Measurements from ENCODE around the gene CSNK2B.
"Not testable (repeated sequence)": the region's sequence is repeated elsewhere in the genome, so short reads cannot be mapped to it uniquely, and the experiment has no call there.

The CSNK2B gene

GRCh38 chr6:31708224-31708623, 42.3 kb downstream of the CSNK2B start:
- no peak for DNase-seq (ENCODE audit: low read depth, low spot score)
- no peak overlapping the region for H3K27ac ChIP-seq

GRCh38 chr6:31709157-31709556, 43.3 kb downstream of the CSNK2B start:
- not testable (repeated sequence) for DNase-seq (ENCODE audit: low read depth, low spot score); H3K27ac ChIP-seq

DNA sequence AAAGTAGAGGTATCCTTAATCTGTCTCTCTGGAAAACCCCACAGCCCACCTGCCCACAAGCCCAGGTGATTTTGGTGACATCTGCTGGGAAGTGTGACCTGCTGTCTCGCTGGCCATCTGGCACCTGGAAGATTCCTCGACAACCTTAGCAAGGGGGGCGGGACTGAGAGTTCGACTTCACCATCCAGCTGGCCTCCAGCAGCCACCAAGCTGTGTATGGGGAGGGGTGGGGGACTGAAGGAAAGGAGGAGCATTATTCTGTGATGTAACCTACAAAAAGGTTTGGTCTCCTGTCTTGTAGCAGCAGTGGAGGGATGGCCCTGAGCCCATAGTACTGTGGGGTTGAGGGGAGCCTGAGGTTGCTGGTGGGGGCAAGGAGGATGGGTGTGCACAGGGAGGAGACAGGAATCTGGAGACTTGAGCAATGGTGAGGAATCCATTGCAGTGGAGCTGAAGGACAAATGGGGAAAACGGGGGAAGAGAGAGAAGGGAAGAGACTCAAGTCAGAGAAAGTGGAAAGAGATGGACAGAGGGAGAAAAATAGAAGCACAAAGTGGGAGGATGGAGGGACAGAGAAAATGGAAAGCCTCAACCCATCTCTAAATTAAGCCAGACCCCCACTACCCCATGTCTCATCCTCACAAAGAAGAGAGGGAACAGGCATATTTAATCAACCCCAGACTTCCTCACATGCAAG, 44.8 kb downstream of the CSNK2B start:
- no peak overlapping the region for H3K27ac ChIP-seq
- DNase-seq (ENCODE audit: low read depth, low spot score), result no peak

GRCh38 chr6:31711233-31711632, 45.4 kb downstream of the CSNK2B start:
- no peak overlapping the region for H3K27ac ChIP-seq
- DNase-seq (ENCODE audit: low read depth, low spot score), result no peak

DNA sequence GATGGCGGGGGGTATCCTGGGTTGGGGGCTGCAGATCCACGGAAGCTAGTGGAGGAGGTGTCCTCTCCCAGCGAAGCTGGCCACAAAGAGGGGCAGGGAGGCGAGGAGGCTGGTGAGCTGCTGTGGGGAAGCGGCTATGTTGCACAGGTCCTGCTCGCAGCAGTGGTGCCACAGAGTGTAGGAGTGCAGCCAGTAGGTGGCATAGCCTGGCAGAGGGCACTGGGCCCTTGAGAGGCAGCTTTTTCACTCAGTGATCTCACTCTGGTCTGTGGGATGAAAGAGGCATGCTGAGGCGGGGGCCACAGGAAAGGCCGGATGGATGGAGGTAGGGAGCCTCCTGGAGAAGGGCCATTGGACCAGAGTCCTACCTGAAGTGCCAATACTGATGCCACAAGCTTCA, 46.4 kb downstream of the CSNK2B start:
- no peak overlapping the region for H3K27ac ChIP-seq
- no peak for DNase-seq (ENCODE audit: low read depth, low spot score)

DNA sequence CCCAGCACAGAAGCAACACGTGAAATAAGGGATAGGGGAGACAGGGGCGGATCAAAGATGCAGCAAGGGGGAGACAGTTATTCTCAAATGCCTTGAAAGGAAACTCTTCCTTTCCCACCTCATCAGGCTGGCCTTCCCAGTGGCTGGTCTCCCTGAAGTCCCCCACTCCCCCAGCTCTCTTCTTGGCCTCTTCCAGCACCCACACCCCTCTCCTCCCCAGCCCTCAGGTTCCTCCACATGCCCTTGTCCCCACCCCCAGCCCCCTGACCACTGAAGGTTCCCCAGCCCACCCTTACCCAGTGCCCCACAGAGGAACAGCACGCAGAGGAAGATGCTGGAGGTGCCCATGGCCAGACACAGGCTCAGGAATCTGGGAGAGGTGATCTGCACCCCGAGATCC, 47.6 kb downstream of the CSNK2B start:
- no peak for DNase-seq (ENCODE audit: low read depth, low spot score)
- H3K27ac ChIP-seq, result no peak overlapping the region

DNA sequence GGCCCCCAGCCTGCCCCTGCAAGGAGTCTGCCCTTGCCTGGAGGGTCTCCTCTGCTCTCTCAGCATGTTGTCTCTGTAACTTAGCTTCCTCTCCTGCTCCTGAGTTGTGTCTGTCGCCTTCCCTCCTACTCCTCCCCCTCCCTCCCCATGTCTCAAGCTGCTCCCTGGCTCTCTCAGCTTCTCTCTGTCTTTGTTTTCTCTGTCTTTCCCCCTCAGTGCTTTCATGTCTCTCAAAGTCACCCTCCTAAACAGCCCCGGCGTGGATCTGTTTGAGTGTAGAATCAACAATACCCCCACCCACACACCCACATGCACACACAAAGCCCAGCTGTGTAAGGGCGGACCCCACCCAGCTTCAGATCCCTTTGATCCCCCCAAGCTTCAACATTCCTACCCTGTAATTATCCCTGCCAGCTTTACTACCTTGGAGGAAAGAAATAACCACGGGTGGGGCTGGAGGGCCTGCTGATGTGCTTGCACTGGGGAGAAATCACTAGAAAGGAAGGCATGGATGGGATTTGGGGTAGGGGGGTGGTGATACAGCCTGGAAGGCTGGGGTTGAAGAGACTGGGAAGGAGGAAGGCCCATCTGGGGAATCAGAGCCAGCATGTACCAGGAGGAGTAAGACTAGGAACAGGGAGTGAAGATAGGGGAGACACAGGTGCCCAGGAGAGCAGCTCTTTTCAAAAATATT, 48.3 kb downstream of the CSNK2B start:
- H3K27ac ChIP-seq, result no peak overlapping the region
- no peak for DNase-seq (ENCODE audit: low read depth, low spot score)

- H3K27ac ChIP-seq, result no peak within 1 kb of the TSS
- no peak for DNase-seq (ENCODE audit: low read depth, low spot score)
Observed at GRCh38 chr6:31715022-31715958, 49.4 kb downstream of the CSNK2B start, which contains the start of gene LY6G6D. TSS of gene LY6G6D (plus strand) at chr6:31715348. CDS start at chr6:31715356, 8 bp downstream.

GRCh38 chr6:31717499-31718222, 51.8 kb downstream of the CSNK2B start:
- H3K27ac ChIP-seq, result peak overlapping the region; percentile 68
- DNase-seq (ENCODE audit: low read depth, low spot score), result no peak

DNA sequence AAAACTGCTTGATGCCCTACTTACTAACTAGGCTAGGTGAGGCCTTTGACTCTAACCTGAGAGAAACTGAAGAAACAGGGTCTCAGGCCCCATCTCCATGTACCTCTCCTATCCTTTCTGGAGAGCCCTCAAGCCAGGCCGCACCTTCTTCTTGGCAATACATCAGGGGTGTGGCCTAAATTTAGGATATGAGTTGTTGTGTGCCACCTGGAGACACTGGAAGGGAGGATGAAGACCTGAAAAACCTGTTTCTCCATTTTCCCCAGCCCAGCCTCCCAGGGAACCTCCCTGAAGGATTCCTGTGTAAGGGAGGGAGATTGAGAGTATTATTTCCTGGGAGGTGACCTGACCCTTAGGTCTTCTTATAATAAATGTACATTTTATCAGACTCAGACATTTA, 52.4 kb downstream of the CSNK2B start:
- no peak for DNase-seq (ENCODE audit: low read depth, low spot score)
- H3K27ac ChIP-seq, result peak overlapping the region; percentile 68

DNA sequence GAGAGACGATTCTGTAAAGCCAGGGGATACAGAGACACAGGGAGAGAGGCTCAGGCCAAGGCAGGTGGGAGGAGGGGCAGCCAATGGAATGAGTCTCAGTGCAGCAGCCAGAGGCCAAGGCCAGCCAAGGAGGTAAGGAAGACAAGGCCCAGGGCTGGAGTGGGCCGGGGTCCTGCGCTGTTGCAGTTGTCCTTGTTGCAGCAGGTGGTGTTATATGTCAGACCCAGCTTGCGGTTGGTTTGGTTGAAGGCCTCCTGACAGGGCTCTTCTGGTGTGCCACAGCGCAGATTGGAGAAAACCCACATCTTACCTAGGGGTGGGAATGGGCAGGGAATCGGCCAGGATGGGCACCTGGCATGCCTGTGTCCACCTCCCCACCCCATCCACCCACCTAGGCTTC, 53.1 kb downstream of the CSNK2B start:
- peak overlapping the region; percentile 68 for H3K27ac ChIP-seq
- no peak for DNase-seq (ENCODE audit: low read depth, low spot score)

Data from epithelial cell of prostate (primary cell).